Thoracic aorta endothelial cell (primary cell): ENCODE data around the gene VSIG2. TPM values are rescaled to one million over a fixed set of nuclear protein-coding genes. Genes with fewer than 3 reads are reported as not detected.

ENCODE experiments used
- total RNA-seq: library from RNA; depleted of rRNA; stranded (reverse); fragments of >200 nt; gene quantifications from 2 replicates; pipeline ENCODE4 v1.2.3, GENCODE V29; 2012

The VSIG2 gene, protein sequence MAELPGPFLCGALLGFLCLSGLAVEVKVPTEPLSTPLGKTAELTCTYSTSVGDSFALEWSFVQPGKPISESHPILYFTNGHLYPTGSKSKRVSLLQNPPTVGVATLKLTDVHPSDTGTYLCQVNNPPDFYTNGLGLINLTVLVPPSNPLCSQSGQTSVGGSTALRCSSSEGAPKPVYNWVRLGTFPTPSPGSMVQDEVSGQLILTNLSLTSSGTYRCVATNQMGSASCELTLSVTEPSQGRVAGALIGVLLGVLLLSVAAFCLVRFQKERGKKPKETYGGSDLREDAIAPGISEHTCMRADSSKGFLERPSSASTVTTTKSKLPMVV
- total RNA-seq: 0.27 and 0.43 TPM in 2 replicates

DNA sequence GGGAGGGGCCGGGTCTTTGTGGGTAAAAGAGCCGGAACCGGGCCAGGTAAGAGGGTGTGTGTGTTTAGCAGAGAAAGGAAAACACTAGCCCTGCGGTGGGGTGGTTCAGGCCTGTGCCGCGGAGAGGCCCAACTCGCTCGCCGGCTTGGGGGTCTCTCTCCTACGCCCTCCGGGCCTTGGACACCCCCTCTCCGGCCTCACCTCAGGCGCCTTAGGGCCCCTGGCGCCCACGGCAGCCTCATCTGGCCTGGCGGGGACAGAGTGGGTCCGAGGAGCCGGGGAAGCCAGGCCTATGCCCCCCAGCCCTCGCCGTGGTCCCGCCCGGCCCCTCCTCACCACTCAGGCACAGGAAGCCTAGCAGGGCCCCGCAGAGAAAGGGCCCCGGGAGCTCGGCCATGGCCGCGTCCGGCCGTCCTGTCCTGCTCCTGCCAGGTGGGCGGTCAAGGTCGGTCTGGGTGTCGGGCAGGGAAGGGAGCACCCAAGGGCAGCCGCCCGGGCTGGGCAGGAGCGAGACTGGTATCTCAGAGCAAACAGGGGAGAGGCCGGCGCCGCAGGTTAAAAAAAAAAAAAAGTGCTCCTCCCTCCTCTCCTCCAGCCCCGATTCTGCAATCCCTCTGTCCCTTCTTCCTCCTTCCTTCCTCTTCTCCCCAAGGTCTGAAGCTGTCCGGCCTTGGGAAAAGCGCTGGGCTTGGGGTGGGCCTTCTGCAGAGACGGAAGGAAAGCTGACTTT, at the start of gene VSIG2:
TSS of gene VSIG2 (minus strand) at position 515 of the 730 bp plus-strand sequence. CDS start at position 397, 118 bp downstream.

GRCh38 chr11:124800226-124800929, 48.3 kb upstream of the VSIG2 start, which contains the start of gene MSANTD2:
TSS of gene MSANTD2 (minus strand) at chr11:124800406. CDS start at chr11:124800380, 26 bp downstream.

GRCh38 chr11:124762105-124762623, 10.1 kb upstream of the VSIG2 start, which contains the start of gene ESAM:
TSS of gene ESAM (minus strand) at chr11:124762290. CDS start at chr11:124762154, 136 bp downstream.

GRCh38 chr11:124739479-124740276, 12.4 kb downstream of the VSIG2 start, which contains the start of gene NRGN:
TSS of gene NRGN (plus strand) at chr11:124739942. CDS start at chr11:124740085, 143 bp downstream.

Other genes with a start within 250 kb of the VSIG2 start
- not detected in 2 replicates for gene OR8B12, start 208.6 kb downstream of the VSIG2 start, total RNA-seq
- not detected in 2 replicates for gene OR8A1, start 182.3 kb downstream of the VSIG2 start, total RNA-seq
- gene PANX3, start 140.8 kb downstream of the VSIG2 start, total RNA-seq: not detected in 2 replicates
- gene TBRG1, start 129.4 kb downstream of the VSIG2 start, total RNA-seq: 21.7 TPM in 2 replicates
- gene SIAE, start 78.5 kb downstream of the VSIG2 start, total RNA-seq: 18.2 and 20.4 TPM in 2 replicates
- gene SPA17, start 78.4 kb downstream of the VSIG2 start, total RNA-seq: 10.4 and 10.6 TPM in 2 replicates
- 8.2 and 10.9 TPM in 2 replicates for gene NRGN, start 12.3 kb downstream of the VSIG2 start, total RNA-seq
- gene ESAM, start 10.0 kb upstream of the VSIG2 start, total RNA-seq: 136 and 154 TPM in 2 replicates
- gene MSANTD2, start 48.2 kb upstream of the VSIG2 start, total RNA-seq: 20.1 and 23.7 TPM in 2 replicates
- 18.1 and 19.9 TPM in 2 replicates for gene ROBO3, start 113.2 kb upstream of the VSIG2 start, total RNA-seq
- 265 and 303 TPM in 2 replicates for gene ROBO4, start 145.6 kb upstream of the VSIG2 start, total RNA-seq
- 0.13 TPM in 1 of 2 replicates, not detected in the other for gene HEPN1, start 167.0 kb upstream of the VSIG2 start, total RNA-seq
- not detected in 2 replicates for gene HEPACAM, start 183.8 kb upstream of the VSIG2 start, total RNA-seq
- 6.6 and 7.7 TPM in 2 replicates for gene CCDC15, start 201.9 kb upstream of the VSIG2 start, total RNA-seq